Stimulated activated naive B cell treated with anti-CD40 and anti-IgM and Interleukin-4, amounts not matched to agents 10 μg/mL and 1 μg/mL and 100 μg/mL, for 72 hours (primary cell): ENCODE results near the gene APOA4.

ENCODE experiments used
- ATAC-seq, 2 donors: fragments of 150-1000 bp; cut with Tn5 transposase; replicated peaks; 2 replicates each; pipeline ENCODE4 v1.10.0; 2021; ENCODE audit warnings: moderate library complexity in 1 of 2
- DNase-seq: peaks from one replicate; pipeline ENCODE4 v3.0.0; 2021
- H3K27ac Mint-ChIP-seq: one replicate; pipeline ENCODE4 v1.8.0; 2022; ENCODE audit warnings: mild to moderate bottlenecking, mixed read lengths
- H3K27me3 Mint-ChIP-seq, 2 donors: one replicate each; pipeline ENCODE4 v1.8.0; 2022; ENCODE audit warnings: mixed read lengths in 2 of 2
- H3K36me3 Mint-ChIP-seq, 2 donors: one replicate each; pipeline ENCODE4 v1.8.0; 2022; ENCODE audit warnings: mixed read lengths in 2 of 2, mild to moderate bottlenecking in 1 of 2
- H3K4me1 Mint-ChIP-seq, 2 donors: one replicate each; pipeline ENCODE4 v1.8.0; 2022; ENCODE audit warnings: mixed read lengths in 2 of 2, mild to moderate bottlenecking in 1 of 2
- H3K4me3 Mint-ChIP-seq, 2 donors: one replicate each; pipeline ENCODE4 v1.8.0; 2022; ENCODE audit warnings: mild to moderate bottlenecking in 2 of 2, mixed read lengths in 2 of 2, moderate library complexity in 1 of 2
- H3K9me3 Mint-ChIP-seq, 2 donors: one replicate each; pipeline ENCODE4 v1.8.0; 2022; ENCODE audit warnings: mixed read lengths in 2 of 2, mild to moderate bottlenecking in 1 of 2

APOA4 gene

DNA sequence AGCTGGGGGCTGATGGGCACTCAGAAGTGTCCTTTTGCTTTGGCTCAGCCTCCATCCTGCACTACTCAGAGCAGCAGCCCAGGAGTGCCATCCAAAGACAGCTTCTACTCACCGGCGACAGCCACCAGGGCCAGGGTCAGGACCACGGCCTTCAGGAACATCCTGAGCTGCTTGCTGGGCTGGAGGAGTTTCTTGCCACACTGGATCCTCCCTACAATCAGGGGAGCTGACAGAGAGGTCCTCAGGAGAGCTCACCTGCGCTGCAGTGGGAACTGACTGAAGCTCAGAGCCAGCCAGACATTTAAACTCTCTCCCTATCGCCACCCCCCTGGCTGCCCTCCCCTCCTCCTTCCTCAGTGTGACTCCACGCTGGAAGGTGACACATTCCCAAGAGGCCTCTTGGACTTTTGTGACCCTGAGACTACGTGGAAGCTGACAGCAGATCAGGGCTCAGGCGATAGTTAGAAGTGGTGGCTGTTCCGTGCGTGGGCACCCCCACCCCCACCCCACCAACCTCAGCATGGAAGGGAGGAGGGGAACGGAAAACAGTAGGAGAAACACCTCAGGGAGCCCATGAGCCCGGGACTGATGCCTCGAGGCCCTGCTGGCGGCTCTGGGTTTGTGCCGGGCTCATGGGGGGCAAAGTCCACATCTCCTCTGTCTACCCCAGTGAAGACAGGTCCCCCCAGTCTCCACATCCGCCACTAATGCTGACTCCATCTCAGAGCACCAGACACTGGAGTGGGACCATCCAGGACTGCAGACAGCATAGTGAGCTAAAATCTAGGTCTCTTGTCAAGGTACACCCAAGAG, at the start of gene APOA4:
TSS of gene APOA4 (minus strand) at position 274 of the 813 bp plus-strand sequence. CDS start at position 161, 113 bp downstream.
- H3K4me3 Mint-ChIP-seq: no peak within 1 kb of the TSS
- H3K36me3 Mint-ChIP-seq: no peaks in the 10 kb centered on the region
- no peaks in the 10 kb centered on the region for H3K27me3 Mint-ChIP-seq
- H3K9me3 Mint-ChIP-seq: no peaks in the 10 kb centered on the region
- no peak within 1 kb of the TSS for H3K27ac Mint-ChIP-seq
- H3K4me1 Mint-ChIP-seq: no peaks in the 10 kb centered on the region
- DNase-seq (no peak), ATAC-seq (no peak)

DNA sequence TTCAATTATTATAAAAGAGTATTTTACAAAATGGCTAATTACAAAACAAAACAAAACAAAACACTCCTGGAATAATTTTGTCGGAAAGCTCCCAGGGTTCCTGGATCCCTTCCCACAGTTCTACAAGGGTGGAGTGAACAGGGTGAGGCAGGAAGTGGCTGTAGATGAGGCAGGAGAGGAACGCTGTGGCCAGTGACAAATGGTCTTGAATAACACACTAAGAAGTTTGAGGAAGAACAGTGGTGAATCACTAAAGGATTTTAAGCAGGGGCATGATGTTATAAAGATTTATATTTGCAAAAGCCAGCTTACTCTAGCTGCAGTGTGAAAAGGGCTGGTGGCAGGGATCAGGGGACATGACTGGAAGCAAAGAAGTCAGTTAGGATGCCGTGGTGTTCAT, 48.1 kb upstream of the APOA4 start:
- Mint-ChIP-seq H3K4me3 (no peak overlapping the region), H3K27ac (no peak overlapping the region), H3K9me3 (no peaks in the 10 kb centered on the region), H3K36me3 (peaks cover 40 to 71% of the 10 kb centered on the region in 2 donors), H3K4me1 (peaks cover 10 to 13% of the 10 kb centered on the region in 2 donors), H3K27me3 (no peaks in the 10 kb centered on the region)
- DNase-seq: no peak
- ATAC-seq: no peak

DNA sequence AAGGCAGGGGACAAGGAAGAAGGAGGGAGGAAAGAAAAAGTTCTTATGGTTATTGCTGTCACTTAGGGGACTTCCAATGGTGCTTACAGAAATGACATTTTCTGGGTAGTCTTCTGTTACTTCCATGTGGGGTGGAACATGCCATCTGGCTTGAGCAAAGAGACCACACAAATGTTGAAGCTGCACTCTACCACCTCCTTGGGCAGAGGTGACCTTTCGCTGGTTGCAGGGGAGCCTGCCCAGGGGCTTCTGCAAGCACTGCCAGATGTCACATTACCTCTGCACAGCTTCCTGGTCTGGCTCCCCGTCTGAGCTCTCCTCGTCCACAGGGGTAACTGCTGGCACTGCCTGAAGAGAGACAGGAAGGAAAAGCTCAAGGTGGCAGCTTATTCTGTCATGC, 47.0 kb upstream of the APOA4 start:
- H3K36me3 Mint-ChIP-seq: peaks cover 40 to 70% of the 10 kb centered on the region in 2 donors
- H3K4me1 Mint-ChIP-seq: peaks cover 10 to 13% of the 10 kb centered on the region in 2 donors
- peak overlapping the region; percentile 71 for H3K27ac Mint-ChIP-seq
- no peaks in the 10 kb centered on the region for H3K9me3 Mint-ChIP-seq
- H3K4me3 Mint-ChIP-seq: no peak overlapping the region
- no peaks in the 10 kb centered on the region for H3K27me3 Mint-ChIP-seq
- ATAC-seq (peak; percentile 79 to 92), DNase-seq (no peak)

DNA sequence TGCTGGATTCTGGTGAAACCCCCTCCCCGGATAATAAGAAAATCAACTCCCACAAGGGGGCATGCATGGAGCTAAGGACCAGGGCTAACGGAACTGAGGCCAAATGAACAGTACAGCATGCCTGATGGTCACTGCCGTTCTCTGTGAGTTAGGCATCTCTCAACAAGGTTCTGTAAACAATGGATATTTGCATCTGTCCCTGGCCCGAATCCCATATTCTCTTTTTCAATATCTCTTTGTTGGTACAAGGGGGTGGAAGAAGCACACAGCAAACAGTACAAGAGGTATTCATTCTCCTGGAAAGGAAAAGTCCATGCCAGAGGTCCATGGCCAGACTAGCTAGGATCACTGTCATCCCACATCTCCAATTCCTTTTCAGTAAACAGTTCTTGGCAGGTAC, 46.5 kb upstream of the APOA4 start:
- ATAC-seq: no peak
- H3K4me3 Mint-ChIP-seq: no peak overlapping the region
- no peaks in the 10 kb centered on the region for H3K27me3 Mint-ChIP-seq
- peak overlapping the region; percentile 71 for H3K27ac Mint-ChIP-seq
- H3K4me1 Mint-ChIP-seq: peaks cover 10 to 13% of the 10 kb centered on the region in 2 donors
- H3K36me3 Mint-ChIP-seq: peaks cover 37 to 69% of the 10 kb centered on the region in 2 donors
- DNase-seq: no peak
- no peaks in the 10 kb centered on the region for H3K9me3 Mint-ChIP-seq

DNA sequence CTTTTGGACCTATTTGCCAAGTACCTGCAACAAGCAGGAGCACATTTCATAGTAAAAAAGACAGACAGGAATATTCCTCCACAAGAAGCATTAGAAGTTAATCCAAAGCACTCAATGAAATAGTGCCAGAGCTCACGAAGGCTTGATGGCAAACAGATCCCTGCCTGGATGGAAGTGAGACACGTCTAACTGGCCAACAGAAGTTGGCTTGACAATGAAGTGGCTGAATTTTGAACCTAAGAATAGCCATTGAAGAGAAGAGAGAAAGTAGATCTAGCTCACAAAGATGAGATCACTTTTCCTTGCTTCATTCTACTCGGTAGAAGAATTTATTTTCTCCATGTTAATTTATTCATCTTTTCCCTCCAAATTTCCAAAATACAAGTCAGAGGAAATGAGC, 45.0 kb upstream of the APOA4 start:
- DNase-seq (no peak), ATAC-seq (no peak)
- no peaks in the 10 kb centered on the region for H3K9me3 Mint-ChIP-seq
- peaks cover 48 to 70% of the 10 kb centered on the region in 2 donors for H3K36me3 Mint-ChIP-seq
- H3K27me3 Mint-ChIP-seq: no peaks in the 10 kb centered on the region
- H3K27ac Mint-ChIP-seq: no peak overlapping the region
- peaks cover 10 to 13% of the 10 kb centered on the region in 2 donors for H3K4me1 Mint-ChIP-seq
- no peak overlapping the region for H3K4me3 Mint-ChIP-seq

DNA sequence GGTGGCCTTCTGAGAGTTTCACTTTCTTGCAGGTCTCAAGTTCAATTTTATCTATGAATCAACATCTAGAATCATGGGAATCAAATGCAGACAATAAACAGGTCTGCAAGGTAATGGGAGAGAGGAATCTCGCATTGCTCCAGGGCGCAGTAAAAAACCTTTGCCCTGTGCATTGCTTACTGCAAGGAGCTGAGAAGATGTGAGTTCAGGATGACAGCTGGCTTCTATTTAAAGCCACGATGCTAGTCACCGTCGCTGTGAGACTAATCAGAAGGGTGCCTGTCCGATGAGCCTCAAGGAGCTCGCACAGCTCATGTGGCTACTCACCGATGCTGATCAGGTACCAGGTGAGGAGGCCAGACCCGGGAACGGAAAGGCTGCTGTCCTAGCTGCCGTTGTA, 44.5 kb upstream of the APOA4 start:
- DNase-seq (no peak), ATAC-seq (no peak)
- H3K4me1 Mint-ChIP-seq: peaks cover 10 to 13% of the 10 kb centered on the region in 2 donors
- H3K27ac Mint-ChIP-seq: no peak overlapping the region
- H3K27me3 Mint-ChIP-seq: no peaks in the 10 kb centered on the region
- no peak overlapping the region for H3K4me3 Mint-ChIP-seq
- no peaks in the 10 kb centered on the region for H3K9me3 Mint-ChIP-seq
- peaks cover 48 to 66% of the 10 kb centered on the region in 2 donors for H3K36me3 Mint-ChIP-seq

DNA sequence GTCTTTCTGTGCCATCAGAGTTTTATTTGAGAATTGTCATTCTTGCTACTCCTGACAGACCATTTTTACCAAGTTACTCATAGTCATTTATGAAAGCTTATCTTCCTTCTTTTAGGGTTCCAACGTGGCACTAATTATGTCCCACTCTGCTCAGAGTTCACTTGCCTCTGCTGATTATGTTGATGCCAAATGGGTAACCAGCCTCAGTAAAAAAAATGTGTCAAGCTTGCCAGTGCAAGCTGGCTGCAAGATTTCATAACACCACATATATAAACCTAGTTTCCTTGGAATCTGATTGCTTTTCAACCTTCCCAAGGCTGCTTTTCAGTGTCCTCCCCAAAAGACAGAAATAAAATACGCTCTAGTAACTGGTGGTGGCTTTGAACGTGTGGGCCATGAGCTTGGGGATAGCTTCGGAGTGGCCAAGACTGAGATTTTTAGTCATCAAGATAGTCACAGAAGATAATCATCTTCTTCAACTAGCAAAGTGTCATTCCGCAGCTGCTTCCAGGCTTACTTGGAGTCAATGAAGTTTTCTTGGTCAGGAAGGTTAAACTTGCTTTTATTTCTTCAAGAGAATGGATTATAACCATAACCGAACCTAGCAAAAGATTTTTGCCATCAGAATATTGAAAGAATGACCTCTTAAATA, 43.8 kb upstream of the APOA4 start:
- Mint-ChIP-seq H3K4me1 (peaks cover 10 to 13% of the 10 kb centered on the region in 2 donors), H3K4me3 (no peak overlapping the region), H3K36me3 (peaks cover 47 to 66% of the 10 kb centered on the region in 2 donors), H3K9me3 (no peaks in the 10 kb centered on the region), H3K27me3 (no peaks in the 10 kb centered on the region), H3K27ac (no peak overlapping the region)
- no peak for ATAC-seq
- DNase-seq: no peak

DNA sequence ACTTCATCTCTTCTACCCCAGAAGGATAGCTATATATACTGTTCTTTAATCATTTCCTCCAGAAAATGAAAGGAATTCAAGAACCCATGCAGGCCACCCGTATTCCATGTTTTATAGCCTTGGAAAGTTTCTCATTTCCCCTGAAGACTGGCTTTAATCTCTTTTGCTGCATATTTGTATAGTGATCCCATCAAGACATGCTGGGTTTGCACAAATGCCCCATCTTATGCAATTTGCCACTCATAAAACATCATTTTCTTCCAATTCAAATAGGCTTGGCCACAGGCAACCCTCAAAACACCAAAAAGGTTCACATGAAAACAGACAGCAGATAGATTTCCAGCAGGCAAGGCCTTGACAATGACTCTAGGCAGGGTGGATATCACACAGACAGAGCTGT, 42.6 kb upstream of the APOA4 start:
- H3K36me3 Mint-ChIP-seq: peaks cover 49 to 66% of the 10 kb centered on the region in 2 donors

DNA sequence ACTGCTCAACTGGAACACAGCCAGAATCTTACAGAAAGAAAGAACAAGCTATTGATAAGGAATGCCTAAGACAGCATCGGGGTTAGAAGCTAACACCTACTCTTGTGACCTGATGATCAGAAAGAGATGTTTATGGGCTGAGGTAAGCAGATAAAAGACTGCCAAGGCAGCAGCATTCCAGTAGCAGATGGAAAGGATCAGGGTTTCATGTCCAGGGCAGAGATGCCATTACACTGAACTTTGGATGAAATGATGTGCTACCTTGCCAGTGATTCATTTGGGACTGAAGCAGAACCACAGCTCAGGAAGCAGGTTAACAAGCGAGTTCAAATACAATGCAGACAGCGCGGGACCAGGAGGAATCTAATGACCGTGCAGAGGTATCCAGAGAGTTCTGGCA, 41.4 kb upstream of the APOA4 start:
- no peaks in the 10 kb centered on the region for H3K27me3 Mint-ChIP-seq

More for the DNA sequence above, 42.6 kb upstream of the APOA4 start:
- Mint-ChIP-seq H3K4me3 (no peak overlapping the region), H3K27ac (no peak overlapping the region), H3K4me1 (peaks cover 9 to 12% of the 10 kb centered on the region in 2 donors), H3K9me3 (no peaks in the 10 kb centered on the region), H3K27me3 (no peaks in the 10 kb centered on the region)
- ATAC-seq (no peak), DNase-seq (no peak)

DNA sequence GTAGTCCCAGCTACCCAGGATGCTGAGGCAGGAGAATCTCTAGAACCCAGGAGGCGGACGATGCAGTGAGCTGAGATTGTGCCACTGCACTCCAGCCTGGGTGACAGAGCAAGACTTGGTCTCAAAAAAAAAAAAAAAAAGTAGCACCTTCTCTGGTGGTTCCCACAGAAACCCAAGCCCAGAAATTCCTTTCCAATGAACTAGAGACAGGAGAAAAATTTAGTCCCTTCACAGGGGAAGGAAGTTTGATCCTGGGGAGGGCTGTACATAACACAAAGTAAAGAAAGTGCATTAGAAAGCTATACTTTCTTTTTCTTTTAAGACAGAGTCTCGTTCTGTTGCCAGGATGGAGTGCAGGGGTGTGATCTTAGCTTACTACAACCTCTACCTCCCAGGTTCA, 39.8 kb upstream of the APOA4 start:
- DNase-seq (no peak), ATAC-seq (no peak)
- H3K27me3 Mint-ChIP-seq: no peaks in the 10 kb centered on the region
- no peak overlapping the region for H3K27ac Mint-ChIP-seq
- H3K4me3 Mint-ChIP-seq: no peak overlapping the region
- no peaks in the 10 kb centered on the region for H3K9me3 Mint-ChIP-seq
- H3K36me3 Mint-ChIP-seq: peaks cover 61 to 68% of the 10 kb centered on the region in 2 donors
- no peaks in the 10 kb centered on the region for H3K4me1 Mint-ChIP-seq

More for the DNA sequence above, 41.4 kb upstream of the APOA4 start:
- H3K4me3 Mint-ChIP-seq: no peak overlapping the region
- no peaks in the 10 kb centered on the region for H3K9me3 Mint-ChIP-seq
- DNase-seq (no peak), ATAC-seq (no peak)
- H3K4me1 Mint-ChIP-seq: peaks cover 0 to under 1% of the 10 kb centered on the region in 2 donors
- H3K27ac Mint-ChIP-seq: no peak overlapping the region
- peaks cover 51 to 63% of the 10 kb centered on the region in 2 donors for H3K36me3 Mint-ChIP-seq

DNA sequence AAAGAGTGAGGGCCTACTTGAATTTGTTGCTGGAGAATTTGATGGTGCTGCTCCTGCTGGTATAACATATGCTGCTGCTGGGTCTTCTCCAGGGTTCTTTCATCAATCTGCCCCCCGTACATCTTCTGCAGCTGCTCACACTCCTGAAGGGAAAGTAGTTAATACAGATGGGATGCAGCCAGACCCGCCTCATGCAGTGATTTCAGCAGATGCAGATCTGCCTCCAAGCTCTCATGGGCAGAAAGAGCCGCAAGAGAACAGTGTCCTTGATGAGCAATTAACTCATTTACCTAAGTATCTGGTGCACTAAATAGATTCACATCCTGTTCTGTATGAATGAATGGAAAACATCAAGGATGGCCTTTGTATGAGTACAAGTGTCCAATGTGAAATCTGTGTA, 39.1 kb upstream of the APOA4 start:
- Mint-ChIP-seq H3K27ac (no peak overlapping the region), H3K4me1 (no peaks in the 10 kb centered on the region)

DNA sequence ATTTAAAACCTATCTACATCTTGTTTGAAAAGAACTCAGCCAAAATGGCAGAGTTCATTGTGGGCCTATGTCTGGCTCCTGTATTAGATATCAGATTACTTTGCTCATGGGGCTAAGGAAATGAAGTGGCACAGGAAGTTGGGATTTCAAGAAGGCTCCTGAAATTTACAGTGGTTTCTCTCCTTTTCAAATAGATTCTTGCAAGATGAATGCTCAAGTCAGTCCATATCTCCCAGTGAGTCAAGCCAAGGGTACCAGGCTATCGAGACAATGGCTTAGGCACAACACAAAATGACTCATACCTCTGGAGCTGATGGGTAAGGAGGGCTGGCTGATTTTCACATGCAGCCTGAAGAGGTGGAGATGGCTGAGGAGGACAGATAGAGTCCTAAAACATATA, 38.4 kb upstream of the APOA4 start:
- ATAC-seq (no peak), DNase-seq (no peak)
- H3K4me3 Mint-ChIP-seq: no peak overlapping the region
- H3K36me3 Mint-ChIP-seq: peaks cover 57 to 69% of the 10 kb centered on the region in 2 donors
- no peaks in the 10 kb centered on the region for H3K4me1 Mint-ChIP-seq
- no peaks in the 10 kb centered on the region for H3K9me3 Mint-ChIP-seq
- no peak overlapping the region for H3K27ac Mint-ChIP-seq
- no peaks in the 10 kb centered on the region for H3K27me3 Mint-ChIP-seq

More for the DNA sequence above, 39.1 kb upstream of the APOA4 start:
- no peaks in the 10 kb centered on the region for H3K9me3 Mint-ChIP-seq
- no peak overlapping the region for H3K4me3 Mint-ChIP-seq
- no peaks in the 10 kb centered on the region for H3K27me3 Mint-ChIP-seq
- H3K36me3 Mint-ChIP-seq: peaks cover 59 to 68% of the 10 kb centered on the region in 2 donors
- ATAC-seq: no peak
- no peak for DNase-seq

DNA sequence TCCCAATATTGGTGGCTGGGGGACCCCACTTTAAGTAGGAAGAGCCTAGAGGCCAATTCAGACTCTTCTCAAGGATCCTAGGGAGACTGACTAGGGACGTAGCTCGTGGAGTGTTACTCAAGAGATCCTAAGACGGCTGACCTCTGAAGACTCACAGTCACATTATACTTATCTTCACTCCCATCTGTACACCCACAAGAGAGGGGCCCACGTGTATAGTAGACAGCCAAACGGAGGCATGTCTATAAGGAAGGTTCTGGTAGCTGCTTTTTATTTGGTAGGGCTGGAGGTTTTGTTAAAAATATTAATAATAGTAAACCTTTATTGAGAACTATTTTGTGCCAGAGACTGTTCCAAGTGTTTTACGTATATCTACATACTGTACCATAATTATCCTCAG, 37.2 kb upstream of the APOA4 start:
- no peak overlapping the region for H3K4me3 Mint-ChIP-seq
- ATAC-seq: no peak
- no peak overlapping the region for H3K27ac Mint-ChIP-seq
- no peaks in the 10 kb centered on the region for H3K27me3 Mint-ChIP-seq
- H3K9me3 Mint-ChIP-seq: no peaks in the 10 kb centered on the region
- peaks cover 61 to 72% of the 10 kb centered on the region in 2 donors for H3K36me3 Mint-ChIP-seq
- no peak for DNase-seq
- H3K4me1 Mint-ChIP-seq: peaks cover 6 to 7% of the 10 kb centered on the region in 2 donors

DNA sequence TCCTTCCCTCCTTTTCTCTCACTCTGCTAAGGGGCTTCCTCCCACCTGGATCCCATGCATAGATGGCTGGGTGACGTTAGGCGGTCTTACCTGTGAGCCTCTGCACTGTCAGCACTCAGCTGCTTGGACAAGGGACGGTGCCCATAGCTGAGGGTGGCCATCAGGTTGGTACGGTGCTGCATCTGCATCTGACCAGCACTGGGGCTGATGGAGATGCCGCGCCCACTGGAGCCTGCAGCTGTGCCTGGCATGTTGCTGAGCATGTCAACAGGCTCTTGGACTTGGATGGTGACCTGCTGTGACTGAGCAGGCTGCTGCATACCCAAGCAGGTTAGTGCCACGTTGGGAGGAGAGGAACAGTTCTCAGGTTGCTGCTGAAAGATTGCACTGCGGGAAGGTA, 36.1 kb upstream of the APOA4 start:
- H3K9me3 Mint-ChIP-seq: no peaks in the 10 kb centered on the region
- H3K27ac Mint-ChIP-seq: peak overlapping the region; percentile 59
- ATAC-seq (no peak), DNase-seq (no peak)
- H3K4me1 Mint-ChIP-seq: peaks cover 14% of the 10 kb centered on the region in 2 donors
- peaks cover 59 to 68% of the 10 kb centered on the region in 2 donors for H3K36me3 Mint-ChIP-seq
- H3K4me3 Mint-ChIP-seq: no peak overlapping the region
- H3K27me3 Mint-ChIP-seq: no peaks in the 10 kb centered on the region

DNA sequence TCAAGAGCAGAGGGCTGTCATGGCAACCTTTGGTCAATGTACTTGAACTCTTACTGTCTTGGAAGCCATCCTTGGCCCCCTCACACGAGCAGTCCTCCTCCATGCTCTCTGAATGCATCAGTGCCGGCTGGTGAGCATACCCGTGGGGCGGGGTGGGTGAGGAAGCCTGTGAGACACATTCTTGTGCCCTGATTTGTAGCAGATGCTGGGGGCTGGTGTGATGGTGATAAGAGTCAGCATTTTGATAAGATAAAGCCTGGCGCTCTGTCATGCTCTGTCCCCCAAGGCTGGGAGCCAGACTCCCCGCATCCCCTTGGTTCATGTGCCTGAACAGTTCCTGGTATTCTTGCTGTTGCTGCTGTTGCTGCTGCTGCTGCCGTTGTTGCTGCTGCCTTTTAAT, 34.8 kb upstream of the APOA4 start:
- ATAC-seq (no peak), DNase-seq (no peak)
- H3K4me1 Mint-ChIP-seq: peaks cover 26% of the 10 kb centered on the region in 2 donors
- H3K36me3 Mint-ChIP-seq: peaks cover 50 to 59% of the 10 kb centered on the region in 2 donors
- H3K4me3 Mint-ChIP-seq: no peak overlapping the region
- no peaks in the 10 kb centered on the region for H3K9me3 Mint-ChIP-seq
- H3K27ac Mint-ChIP-seq: no peak overlapping the region
- H3K27me3 Mint-ChIP-seq: no peaks in the 10 kb centered on the region
